Stimulated activated naive B cell treated with anti-CD40 and anti-IgM and Interleukin-4, amounts not matched to agents 10 μg/mL and 1 μg/mL and 100 μg/mL, for 72 hours (primary cell): ENCODE data around the gene CFL1.
"Not testable (repeated sequence)": the region's sequence is repeated elsewhere in the genome, so short reads cannot be mapped to it uniquely, and the experiment has no call there.

Source experiments
- ATAC-seq, 2 donors: fragments of 150-1000 bp; cut with Tn5 transposase; replicated peaks; 2 replicates each; pipeline ENCODE4 v1.10.0; 2021; ENCODE audit warnings: moderate library complexity in 1 of 2
- DNase-seq: peaks from one replicate; pipeline ENCODE4 v3.0.0; 2021
- H3K27ac Mint-ChIP-seq: one replicate; pipeline ENCODE4 v1.8.0; 2022; ENCODE audit warnings: mild to moderate bottlenecking, mixed read lengths
- H3K27me3 Mint-ChIP-seq, 2 donors: one replicate each; pipeline ENCODE4 v1.8.0; 2022; ENCODE audit warnings: mixed read lengths in 2 of 2
- H3K36me3 Mint-ChIP-seq, 2 donors: one replicate each; pipeline ENCODE4 v1.8.0; 2022; ENCODE audit warnings: mixed read lengths in 2 of 2, mild to moderate bottlenecking in 1 of 2
- H3K4me1 Mint-ChIP-seq, 2 donors: one replicate each; pipeline ENCODE4 v1.8.0; 2022; ENCODE audit warnings: mixed read lengths in 2 of 2, mild to moderate bottlenecking in 1 of 2
- H3K4me3 Mint-ChIP-seq, 2 donors: one replicate each; pipeline ENCODE4 v1.8.0; 2022; ENCODE audit warnings: mild to moderate bottlenecking in 2 of 2, mixed read lengths in 2 of 2, moderate library complexity in 1 of 2
- H3K9me3 Mint-ChIP-seq, 2 donors: one replicate each; pipeline ENCODE4 v1.8.0; 2022; ENCODE audit warnings: mixed read lengths in 2 of 2, mild to moderate bottlenecking in 1 of 2

CFL1 gene

GRCh38 chr11:65892661-65893317 is 34.8 kb upstream of the CFL1 start:
- H3K36me3 Mint-ChIP-seq, result peaks cover 19 to 23% of the 10 kb centered on the region in 2 donors
- no peaks in the 10 kb centered on the region for H3K9me3 Mint-ChIP-seq
- no peaks in the 10 kb centered on the region for H3K27me3 Mint-ChIP-seq
- H3K4me3 Mint-ChIP-seq, result peak overlapping the region; percentile 95 to 97
- peaks cover 48 to 91% of the 10 kb centered on the region in 2 donors for H3K4me1 Mint-ChIP-seq
- H3K27ac Mint-ChIP-seq, result peak overlapping the region; percentile 5
- DNase-seq (no peak), ATAC-seq (no peak)

GRCh38 chr11:65892137-65892540 is 34.2 kb upstream of the CFL1 start:
- not testable (repeated sequence) for ATAC-seq

GRCh38 chr11:65891219-65892136 is 33.5 kb upstream of the CFL1 start:
- no peaks in the 10 kb centered on the region for H3K9me3 Mint-ChIP-seq
- DNase-seq (no peak), ATAC-seq (no peak)
- no peaks in the 10 kb centered on the region for H3K27me3 Mint-ChIP-seq
- H3K36me3 Mint-ChIP-seq, result peaks cover 24 to 27% of the 10 kb centered on the region in 2 donors
- peaks cover 56 to 93% of the 10 kb centered on the region in 2 donors for H3K4me1 Mint-ChIP-seq
- peak overlapping the region; percentile 95 to 97 for H3K4me3 Mint-ChIP-seq
- H3K27ac Mint-ChIP-seq, result peak overlapping the region; percentile 75

More at GRCh38 chr11:65892137-65892540, 34.2 kb upstream of the CFL1 start:
- Mint-ChIP-seq H3K36me3 (peaks cover 19 to 22% of the 10 kb centered on the region in 2 donors), H3K27ac (peak overlapping the region; percentile 67), H3K4me1 (peaks cover 52 to 91% of the 10 kb centered on the region in 2 donors), H3K4me3 (peak overlapping the region; percentile 95 to 97)
- not testable (repeated sequence) for H3K9me3 Mint-ChIP-seq, H3K27me3 Mint-ChIP-seq, DNase-seq

GRCh38 chr11:65890324-65891218 is 32.6 kb upstream of the CFL1 start, which contains the start of gene CCDC85B:
Gene CCDC85B (plus strand): TSS chr11:65890673. CDS start chr11:65890784, 111 bp downstream.
- H3K36me3 Mint-ChIP-seq, result peaks cover 20 to 24% of the 10 kb centered on the region in 2 donors
- H3K9me3 Mint-ChIP-seq, result no peaks in the 10 kb centered on the region
- DNase-seq, result peak; percentile 98
- peak; percentile 69 to 75 for ATAC-seq
- H3K27ac Mint-ChIP-seq, result peak within 1 kb of the TSS; percentile 95
- H3K4me1 Mint-ChIP-seq, result peaks cover 50 to 88% of the 10 kb centered on the region in 2 donors
- H3K4me3 Mint-ChIP-seq, result peak within 1 kb of the TSS; percentile 95 to 97
- H3K27me3 Mint-ChIP-seq, result no peaks in the 10 kb centered on the region

- Mint-ChIP-seq H3K27me3 (no peaks in the 10 kb centered on the region), H3K4me1 (peaks cover 51 to 79% of the 10 kb centered on the region in 2 donors), H3K27ac (peak within 1 kb of the TSS; percentile 95), H3K4me3 (peak within 1 kb of the TSS; percentile 95 to 97), H3K9me3 (no peaks in the 10 kb centered on the region), H3K36me3 (peaks cover 29 to 40% of the 10 kb centered on the region in 2 donors)
- peak; percentile 62 to 66 for ATAC-seq
- peak; percentile 91 for DNase-seq
These were observed 30.3 kb upstream of the CFL1 start, which contains the start of gene FIBP for GRCh38 chr11:65888163-65888814. Gene FIBP (minus strand): TSS chr11:65888471. CDS start chr11:65888418, 53 bp downstream.

GRCh38 chr11:65887723-65888162 is 29.8 kb upstream of the CFL1 start:
- H3K36me3 Mint-ChIP-seq, result peaks cover 33 to 42% of the 10 kb centered on the region in 2 donors
- peak overlapping the region; percentile 95 to 97 for H3K4me3 Mint-ChIP-seq
- DNase-seq, result no peak
- H3K27me3 Mint-ChIP-seq, result no peaks in the 10 kb centered on the region
- peaks cover 46 to 74% of the 10 kb centered on the region in 2 donors for H3K4me1 Mint-ChIP-seq
- ATAC-seq, result no peak
- no peaks in the 10 kb centered on the region for H3K9me3 Mint-ChIP-seq
- peak overlapping the region; percentile 95 for H3K27ac Mint-ChIP-seq

- H3K4me1 Mint-ChIP-seq, result peaks cover 40 to 67% of the 10 kb centered on the region in 2 donors
- ATAC-seq, result no peak
- H3K4me3 Mint-ChIP-seq, result peak overlapping the region; percentile 95 to 97
- H3K27me3 Mint-ChIP-seq, result no peaks in the 10 kb centered on the region
- peak overlapping the region; percentile 95 for H3K27ac Mint-ChIP-seq
- no peaks in the 10 kb centered on the region for H3K9me3 Mint-ChIP-seq
- DNase-seq, result no peak
- H3K36me3 Mint-ChIP-seq, result peaks cover 33 to 42% of the 10 kb centered on the region in 2 donors
These were observed 29.1 kb upstream of the CFL1 start for GRCh38 chr11:65886826-65887722.

GRCh38 chr11:65885808-65886536 is 28.0 kb upstream of the CFL1 start:
- no peak for ATAC-seq
- peaks cover 33 to 46% of the 10 kb centered on the region in 2 donors for H3K36me3 Mint-ChIP-seq
- no peak for DNase-seq
- H3K27ac Mint-ChIP-seq, result peak overlapping the region; percentile 53
- H3K4me1 Mint-ChIP-seq, result peaks cover 38 to 66% of the 10 kb centered on the region in 2 donors
- no peak overlapping the region for H3K4me3 Mint-ChIP-seq
- no peaks in the 10 kb centered on the region for H3K27me3 Mint-ChIP-seq
- no peaks in the 10 kb centered on the region for H3K9me3 Mint-ChIP-seq

GRCh38 chr11:65885231-65885630 is 27.3 kb upstream of the CFL1 start:
- peaks cover 40 to 68% of the 10 kb centered on the region in 2 donors for H3K4me1 Mint-ChIP-seq
- no peaks in the 10 kb centered on the region for H3K9me3 Mint-ChIP-seq
- ATAC-seq (no peak), DNase-seq (no peak)
- no peak overlapping the region for H3K4me3 Mint-ChIP-seq
- H3K36me3 Mint-ChIP-seq, result peaks cover 33 to 51% of the 10 kb centered on the region in 2 donors
- H3K27ac Mint-ChIP-seq, result no peak overlapping the region
- H3K27me3 Mint-ChIP-seq, result no peaks in the 10 kb centered on the region

GRCh38 chr11:65884716-65885092 is 26.7 kb upstream of the CFL1 start:
- H3K4me1 Mint-ChIP-seq, result peaks cover 37 to 65% of the 10 kb centered on the region in 2 donors
- no peaks in the 10 kb centered on the region for H3K27me3 Mint-ChIP-seq
- no peaks in the 10 kb centered on the region for H3K9me3 Mint-ChIP-seq

GRCh38 chr11:65883786-65884715 is 26.1 kb upstream of the CFL1 start:
- Mint-ChIP-seq H3K36me3 (peaks cover 33 to 51% of the 10 kb centered on the region in 2 donors), H3K4me1 (peaks cover 35 to 60% of the 10 kb centered on the region in 2 donors), H3K9me3 (no peaks in the 10 kb centered on the region), H3K27me3 (no peaks in the 10 kb centered on the region), H3K4me3 (no peak overlapping the region), H3K27ac (no peak overlapping the region)
- ATAC-seq (no peak), DNase-seq (no peak)

More at GRCh38 chr11:65884716-65885092, 26.7 kb upstream of the CFL1 start:
- peaks cover 33 to 51% of the 10 kb centered on the region in 2 donors for H3K36me3 Mint-ChIP-seq
- H3K4me3 Mint-ChIP-seq, result no peak overlapping the region
- ATAC-seq (peak; percentile 54 to 55), DNase-seq (peak; percentile 70)
- no peak overlapping the region for H3K27ac Mint-ChIP-seq
